ENCODE measurements around the gene TMC4. TPM values are rescaled to one million over a fixed set of nuclear protein-coding genes. Genes with fewer than 3 reads are reported as not detected.

Gene TMC4
- total RNA-seq, 1 donor from 2014 or later, result 2.6 TPM

- Mint-ChIP-seq H3K27me3 (ENCODE audit: unreplicated experiment) (peaks cover 31% of the 10 kb centered on the region), H3K9me3 (ENCODE audit: unreplicated experiment) (no peaks in the 10 kb centered on the region), H3K4me3 (ENCODE audit: unreplicated experiment) (peak within 1 kb of the TSS; percentile 95), H3K27ac (ENCODE audit: unreplicated experiment) (peak within 1 kb of the TSS; percentile 85), H3K4me1 (ENCODE audit: unreplicated experiment) (peaks cover 27% of the 10 kb centered on the region), H3K36me3 (ENCODE audit: low read depth, unreplicated experiment) (peaks cover 34% of the 10 kb centered on the region)
- DNase-seq (ENCODE audit: low spot score), result peak; percentile 40
- TF ChIP-seq CTCF (IDR thresholded peaks at IDR 0.05; ENCODE audit: unreplicated experiment), result no peak
Measured at GRCh38 chr19:54137699-54138488, 35.1 kb downstream of the TMC4 start, which contains the start of gene CNOT3. TSS of gene CNOT3 (plus strand) at chr19:54137762. CDS start at chr19:54142979, 5,217 bp downstream.

GRCh38 chr19:54136864-54137698 is 35.9 kb downstream of the TMC4 start:
- H3K9me3 Mint-ChIP-seq (ENCODE audit: unreplicated experiment), result no peaks in the 10 kb centered on the region
- peaks cover 31% of the 10 kb centered on the region for H3K27me3 Mint-ChIP-seq (ENCODE audit: unreplicated experiment)
- H3K4me1 Mint-ChIP-seq (ENCODE audit: unreplicated experiment), result peaks cover 27% of the 10 kb centered on the region
- H3K4me3 Mint-ChIP-seq (ENCODE audit: unreplicated experiment), result peak overlapping the region; percentile 92
- H3K27ac Mint-ChIP-seq (ENCODE audit: unreplicated experiment), result peak overlapping the region; percentile 85
- H3K36me3 Mint-ChIP-seq (ENCODE audit: low read depth, unreplicated experiment), result peaks cover 26% of the 10 kb centered on the region
- peak; percentile 97 for DNase-seq (ENCODE audit: low spot score)
- no peak for TF ChIP-seq CTCF (IDR thresholded peaks at IDR 0.05; ENCODE audit: unreplicated experiment)

- no peak for DNase-seq (ENCODE audit: low spot score)
- peaks cover 31% of the 10 kb centered on the region for H3K27me3 Mint-ChIP-seq (ENCODE audit: unreplicated experiment)
- H3K4me1 Mint-ChIP-seq (ENCODE audit: unreplicated experiment), result peaks cover 27% of the 10 kb centered on the region
- H3K27ac Mint-ChIP-seq (ENCODE audit: unreplicated experiment), result peak overlapping the region; percentile 85
- peaks cover 22% of the 10 kb centered on the region for H3K36me3 Mint-ChIP-seq (ENCODE audit: low read depth, unreplicated experiment)
- H3K9me3 Mint-ChIP-seq (ENCODE audit: unreplicated experiment), result no peaks in the 10 kb centered on the region
- no peak for TF ChIP-seq CTCF (IDR thresholded peaks at IDR 0.05; ENCODE audit: unreplicated experiment)
- peak overlapping the region; percentile 92 for H3K4me3 Mint-ChIP-seq (ENCODE audit: unreplicated experiment)
Measured at GRCh38 chr19:54136086-54136863, 36.7 kb downstream of the TMC4 start.

- no peak for DNase-seq (ENCODE audit: low spot score)
- H3K36me3 Mint-ChIP-seq (ENCODE audit: low read depth, unreplicated experiment), result peaks cover 14% of the 10 kb centered on the region
- H3K4me3 Mint-ChIP-seq (ENCODE audit: unreplicated experiment), result peak overlapping the region; percentile 74
- TF ChIP-seq CTCF (IDR thresholded peaks at IDR 0.05; ENCODE audit: unreplicated experiment), result no peak
- peak overlapping the region; percentile 79 for H3K27ac Mint-ChIP-seq (ENCODE audit: unreplicated experiment)
- no peaks in the 10 kb centered on the region for H3K9me3 Mint-ChIP-seq (ENCODE audit: unreplicated experiment)
- H3K27me3 Mint-ChIP-seq (ENCODE audit: unreplicated experiment), result peaks cover 31% of the 10 kb centered on the region
- peaks cover 20% of the 10 kb centered on the region for H3K4me1 Mint-ChIP-seq (ENCODE audit: unreplicated experiment)
Measured at GRCh38 chr19:54133957-54134590, 38.9 kb downstream of the TMC4 start.
